Measurements from ENCODE around the gene LTB4R2.
"Not testable (repeated sequence)": the region's sequence is repeated elsewhere in the genome, so short reads cannot be mapped to it uniquely, and the experiment has no call there.

LTB4R2 gene

GRCh38 chr14:24340606-24341005, 30.7 kb downstream of the LTB4R2 start:
- no peak for DNase-seq

GRCh38 chr14:24342889-24343288, 32.9 kb downstream of the LTB4R2 start:
- no peak for DNase-seq

- DNase-seq, result no peak
These were observed 34.1 kb downstream of the LTB4R2 start for GRCh38 chr14:24343795-24344660.

GRCh38 chr14:24347134-24347533, 37.2 kb downstream of the LTB4R2 start:
- DNase-seq, result no peak

- DNase-seq, result no peak
These were observed 38.2 kb downstream of the LTB4R2 start for GRCh38 chr14:24348186-24348585.

GRCh38 chr14:24349742-24350141, 39.8 kb downstream of the LTB4R2 start:
- DNase-seq, result no peak

- DNase-seq, result no peak
These were observed 41.6 kb downstream of the LTB4R2 start for GRCh38 chr14:24351517-24351916.

- DNase-seq, result no peak
These were observed 43.9 kb downstream of the LTB4R2 start for GRCh38 chr14:24353559-24354481.

GRCh38 chr14:24354482-24354825, 44.5 kb downstream of the LTB4R2 start:
- DNase-seq, result not testable (repeated sequence)

- DNase-seq, result no peak
These were observed 45.1 kb downstream of the LTB4R2 start for GRCh38 chr14:24355009-24355408.

GRCh38 chr14:24356208-24356607, 46.3 kb downstream of the LTB4R2 start:
- DNase-seq, result no peak

GRCh38 chr14:24360281-24360680, 50.3 kb downstream of the LTB4R2 start:
- DNase-seq, result no peak

GRCh38 chr14:24361326-24361725, 51.4 kb downstream of the LTB4R2 start:
- no peak for DNase-seq

Data from NCI-H1694 (cell line).